GM06990 (cell line): ENCODE results near the gene SSH2.
"Not testable (repeated sequence)": the region's sequence is repeated elsewhere in the genome, so short reads cannot be mapped to it uniquely, and the experiment has no call there.

Experiments
- DNase-seq: peaks from one replicate; pipeline ENCODE4 v3.0.0-alpha.2; 2011; ENCODE audit not compliant: insufficient read length; ENCODE audit errors: extremely low read depth
- H3K27me3 ChIP-seq: replicated peaks from 2 replicates; pipeline ENCODE4 v1.6.0; 2011; ENCODE audit warnings: low read length; ENCODE audit not compliant: control insufficient read depth, insufficient read depth
- H3K36me3 ChIP-seq: 2 replicates; pipeline ENCODE4 v1.5.1; 2011; ENCODE audit warnings: low read length; ENCODE audit not compliant: control insufficient read depth, insufficient read depth
- H3K4me3 ChIP-seq: replicated peaks from 2 replicates; pipeline ENCODE4 v1.5.1; 2011; ENCODE audit warnings: low read depth, mild to moderate bottlenecking, control low read depth, low read length
- CTCF ChIP-seq: IDR thresholded peaks from 2 replicates; pipeline ENCODE4 v1.5.1; 2011; ENCODE audit warnings: low read length, control low read depth, mild to moderate bottlenecking, inconsistent platforms; ENCODE audit not compliant: insufficient read depth, poor library complexity, severe bottlenecking

The SSH2 gene

GRCh38 chr17:29891131-29891530, 38.9 kb downstream of the SSH2 start:
- no peak for DNase-seq
- Histone ChIP-seq H3K27me3 (no peaks in the 10 kb centered on the region), H3K4me3 (no peak overlapping the region), H3K36me3 (no peaks in the 10 kb centered on the region)
- TF ChIP-seq CTCF, result no peak

- no peaks in the 10 kb centered on the region for H3K36me3 ChIP-seq
- DNase-seq, result no peak
- TF ChIP-seq CTCF, result no peak
- no peak overlapping the region for H3K4me3 ChIP-seq
- H3K27me3 ChIP-seq, result no peaks in the 10 kb centered on the region
Observed at GRCh38 chr17:29885031-29885640, 44.9 kb downstream of the SSH2 start.

- Histone ChIP-seq H3K27me3 (no peaks in the 10 kb centered on the region), H3K36me3 (no peaks in the 10 kb centered on the region), H3K4me3 (no peak overlapping the region)
- DNase-seq, result no peak
- no peak for TF ChIP-seq CTCF
Observed at GRCh38 chr17:29883497-29883896, 46.5 kb downstream of the SSH2 start.

GRCh38 chr17:29881256-29881655, 48.8 kb downstream of the SSH2 start:
- Histone ChIP-seq H3K36me3 (no peaks in the 10 kb centered on the region), H3K27me3 (no peaks in the 10 kb centered on the region), H3K4me3 (no peak overlapping the region)
- DNase-seq, result no peak
- no peak for TF ChIP-seq CTCF

GRCh38 chr17:29880031-29880430, 50.0 kb downstream of the SSH2 start:
- Histone ChIP-seq H3K36me3 (no peaks in the 10 kb centered on the region), H3K27me3 (no peaks in the 10 kb centered on the region), H3K4me3 (no peak overlapping the region)
- no peak for TF ChIP-seq CTCF
- no peak for DNase-seq

GRCh38 chr17:29874931-29875596, 55.0 kb downstream of the SSH2 start:
- no peak for TF ChIP-seq CTCF
- Histone ChIP-seq H3K36me3 (no peaks in the 10 kb centered on the region), H3K4me3 (no peak overlapping the region), H3K27me3 (no peaks in the 10 kb centered on the region)
- DNase-seq, result no peak

- not testable (repeated sequence) for DNase-seq, H3K27me3 ChIP-seq, H3K36me3 ChIP-seq, H3K4me3 ChIP-seq
Observed at GRCh38 chr17:29874358-29874757, 55.7 kb downstream of the SSH2 start.
